ENCODE measurements around the gene FILIP1L. TPM values are rescaled to one million over a fixed set of nuclear protein-coding genes. Genes with fewer than 3 reads are reported as not detected.

The FILIP1L gene
- polyA plus RNA-seq, 1 donor (not counting 4 experiments of a cell fraction or from before 2014, with no cell fraction given) = 14.7 TPM

DNA sequence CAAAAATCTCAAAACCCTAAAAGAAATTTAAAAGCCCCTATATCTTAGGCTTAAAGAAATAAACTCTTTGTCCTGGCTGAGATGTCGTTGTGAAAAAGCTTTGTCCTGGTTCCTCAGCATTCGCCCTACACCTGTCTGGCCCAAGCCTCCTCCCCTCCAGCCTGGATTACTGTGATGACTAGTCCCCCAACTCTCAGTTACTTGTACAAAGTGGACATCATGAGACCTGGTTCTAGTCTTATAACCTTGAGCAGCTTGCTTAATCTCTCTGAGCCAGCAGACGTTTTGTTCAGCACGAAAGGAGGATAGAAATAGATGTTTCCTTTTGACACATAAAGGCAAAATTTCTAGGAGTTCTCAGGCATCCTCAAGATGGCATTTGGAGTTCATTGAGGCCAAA, 51.6 kb downstream of the FILIP1L start:
- no peaks in the 10 kb centered on the region for H4K20me1 ChIP-seq (ENCODE audit: control insufficient read depth, extremely low read depth, insufficient read depth, low read length)
- H3K9ac ChIP-seq (ENCODE audit: control insufficient read depth, extremely low read depth, insufficient read depth, low read length) = no peak overlapping the region
- no peaks in the 10 kb centered on the region for H3K36me3 ChIP-seq (ENCODE audit: control insufficient read depth in 2 of 2, extremely low read depth in 1 of 2, insufficient read depth in 2 of 2, low read length in 2 of 2)
- TF ChIP-seq, protein P1, sequence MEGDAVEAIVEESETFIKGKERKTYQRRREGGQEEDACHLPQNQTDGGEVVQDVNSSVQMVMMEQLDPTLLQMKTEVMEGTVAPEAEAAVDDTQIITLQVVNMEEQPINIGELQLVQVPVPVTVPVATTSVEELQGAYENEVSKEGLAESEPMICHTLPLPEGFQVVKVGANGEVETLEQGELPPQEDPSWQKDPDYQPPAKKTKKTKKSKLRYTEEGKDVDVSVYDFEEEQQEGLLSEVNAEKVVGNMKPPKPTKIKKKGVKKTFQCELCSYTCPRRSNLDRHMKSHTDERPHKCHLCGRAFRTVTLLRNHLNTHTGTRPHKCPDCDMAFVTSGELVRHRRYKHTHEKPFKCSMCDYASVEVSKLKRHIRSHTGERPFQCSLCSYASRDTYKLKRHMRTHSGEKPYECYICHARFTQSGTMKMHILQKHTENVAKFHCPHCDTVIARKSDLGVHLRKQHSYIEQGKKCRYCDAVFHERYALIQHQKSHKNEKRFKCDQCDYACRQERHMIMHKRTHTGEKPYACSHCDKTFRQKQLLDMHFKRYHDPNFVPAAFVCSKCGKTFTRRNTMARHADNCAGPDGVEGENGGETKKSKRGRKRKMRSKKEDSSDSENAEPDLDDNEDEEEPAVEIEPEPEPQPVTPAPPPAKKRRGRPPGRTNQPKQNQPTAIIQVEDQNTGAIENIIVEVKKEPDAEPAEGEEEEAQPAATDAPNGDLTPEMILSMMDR (optimal IDR thresholded peaks at IDR 0.05 in 1 of 3, IDR thresholded peaks at IDR 0.05 in 1 of 3, conservative IDR thresholded peaks at IDR 0.05 in 1 of 3; ENCODE audit: extremely low read depth in 1 of 3, insufficient read depth in 2 of 3, low read length in 3 of 3) = no peak
- TF ChIP-seq EZH2 (IDR thresholded peaks at IDR 0.05; ENCODE audit: low read length) = no peak
- H3K27me3 ChIP-seq (ENCODE audit: control insufficient read depth, extremely low read depth, insufficient read depth, low read length) = no peaks in the 10 kb centered on the region
- no peaks in the 10 kb centered on the region for H3K9me3 ChIP-seq (ENCODE audit: control insufficient read depth, low read depth, low read length)
- FAIRE-seq (no peak), DNase-seq (ENCODE audit: low read depth, low spot score) (no peak)
- no peaks in the 10 kb centered on the region for H3K79me2 ChIP-seq (ENCODE audit: control insufficient read depth, insufficient read depth, low read length)
- no peak overlapping the region for H2AFZ ChIP-seq (ENCODE audit: control insufficient read depth, low read length)
- dilution Hi-C loops (cut with MboI; ENCODE audit: extremely low pct_ligation_motif_present, low sequenced_read_pairs) = no loop called here
- no peaks in the 10 kb centered on the region for H3K4me1 ChIP-seq (ENCODE audit: control insufficient read depth, extremely low read depth, insufficient read depth, low read length)
- H3K27ac ChIP-seq (ENCODE audit: control insufficient read depth, insufficient read depth, low read length) = no peak overlapping the region
- H3K9me1 ChIP-seq (ENCODE audit: control insufficient read depth, extremely low read depth, insufficient read depth, low read length) = no peaks in the 10 kb centered on the region
- H3K4me2 ChIP-seq (ENCODE audit: control insufficient read depth, extremely low read depth, insufficient read depth, low read depth, low read length) = no peak overlapping the region
- no peak overlapping the region for H3K4me3 ChIP-seq (ENCODE audit: control insufficient read depth in 2 of 3, extremely low read depth in 1 of 3, insufficient read depth in 2 of 3, low read depth in 1 of 3, low read length in 3 of 3)

DNA sequence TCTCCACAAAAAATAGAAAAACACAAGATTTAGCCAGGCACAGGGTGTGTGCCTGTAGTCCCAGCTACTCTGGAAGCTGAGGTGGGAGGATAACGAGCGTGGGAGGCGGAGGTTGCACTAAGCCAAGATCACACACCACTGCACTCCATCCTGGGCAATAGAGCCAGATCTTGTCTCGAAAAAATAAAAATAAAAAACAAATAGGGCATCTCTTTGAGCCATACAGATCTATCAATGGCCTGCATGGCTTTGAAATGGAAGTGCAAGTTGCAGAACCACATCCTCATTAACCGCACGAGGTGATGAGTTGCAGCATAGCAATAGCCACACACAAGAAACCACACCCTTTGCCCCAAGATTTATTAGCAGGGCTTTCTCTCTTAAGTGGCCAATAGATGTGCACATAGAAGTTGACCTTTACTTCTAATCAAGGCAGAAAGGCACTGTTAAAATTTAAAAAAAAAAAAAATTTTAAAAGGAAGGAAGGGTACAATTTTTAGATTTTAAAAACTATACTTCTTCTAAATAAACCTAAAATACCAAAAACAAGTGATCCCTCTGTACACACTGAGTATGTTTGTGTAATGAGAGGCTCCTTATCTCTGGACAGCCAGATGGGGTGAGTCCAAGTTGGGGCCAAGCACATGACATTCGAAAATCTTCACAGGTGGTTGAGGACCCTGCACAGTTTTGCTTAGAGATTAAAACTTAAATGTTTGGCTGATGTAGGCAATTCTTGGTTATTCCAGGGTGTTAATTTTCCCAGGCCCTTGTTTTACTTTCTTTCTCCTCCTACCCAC, 53.4 kb downstream of the FILIP1L start:
- FAIRE-seq = no peak

More for the DNA sequence above, 53.4 kb downstream of the FILIP1L start:
- TF ChIP-seq, protein P1 (optimal IDR thresholded peaks at IDR 0.05 in 1 of 3, IDR thresholded peaks at IDR 0.05 in 1 of 3, conservative IDR thresholded peaks at IDR 0.05 in 1 of 3; ENCODE audit: extremely low read depth in 1 of 3, insufficient read depth in 2 of 3, low read length in 3 of 3) = no peak
- no peak for TF ChIP-seq EZH2 (IDR thresholded peaks at IDR 0.05; ENCODE audit: low read length)
- dilution Hi-C loops (cut with MboI; ENCODE audit: extremely low pct_ligation_motif_present, low sequenced_read_pairs) = no loop called here
- Histone ChIP-seq H3K4me2 (ENCODE audit: control insufficient read depth, extremely low read depth, insufficient read depth, low read depth, low read length) (no peak overlapping the region), H3K36me3 (ENCODE audit: control insufficient read depth in 2 of 2, extremely low read depth in 1 of 2, insufficient read depth in 2 of 2, low read length in 2 of 2) (no peaks in the 10 kb centered on the region), H3K9me1 (ENCODE audit: control insufficient read depth, extremely low read depth, insufficient read depth, low read length) (no peaks in the 10 kb centered on the region), H3K4me1 (ENCODE audit: control insufficient read depth, extremely low read depth, insufficient read depth, low read length) (no peaks in the 10 kb centered on the region), H3K27ac (ENCODE audit: control insufficient read depth, insufficient read depth, low read length) (no peak overlapping the region), H2AFZ (ENCODE audit: control insufficient read depth, low read length) (no peak overlapping the region), H3K9me3 (ENCODE audit: control insufficient read depth, low read depth, low read length) (no peaks in the 10 kb centered on the region), H4K20me1 (ENCODE audit: control insufficient read depth, extremely low read depth, insufficient read depth, low read length) (no peaks in the 10 kb centered on the region), H3K4me3 (ENCODE audit: control insufficient read depth in 2 of 3, extremely low read depth in 1 of 3, insufficient read depth in 2 of 3, low read depth in 1 of 3, low read length in 3 of 3) (no peak overlapping the region), H3K79me2 (ENCODE audit: control insufficient read depth, insufficient read depth, low read length) (no peaks in the 10 kb centered on the region), H3K27me3 (ENCODE audit: control insufficient read depth, extremely low read depth, insufficient read depth, low read length) (no peaks in the 10 kb centered on the region), H3K9ac (ENCODE audit: control insufficient read depth, extremely low read depth, insufficient read depth, low read length) (no peak overlapping the region)
- DNase-seq (ENCODE audit: low read depth, low spot score) = no peak

Data from keratinocyte (primary cell).